Stimulated activated naive B cell treated with anti-CD40 and anti-IgM and Interleukin-4, amounts not matched to agents 10 μg/mL and 1 μg/mL and 100 μg/mL, for 72 hours (primary cell): ENCODE results near the gene BLTP3B.

Experiments used
- ATAC-seq, 2 donors: fragments of 150-1000 bp; cut with Tn5 transposase; replicated peaks; 2 replicates each; pipeline ENCODE4 v1.10.0; 2021; ENCODE audit warnings: moderate library complexity in 1 of 2
- DNase-seq: peaks from one replicate; pipeline ENCODE4 v3.0.0; 2021
- H3K27ac Mint-ChIP-seq: one replicate; pipeline ENCODE4 v1.8.0; 2022; ENCODE audit warnings: mild to moderate bottlenecking, mixed read lengths
- H3K27me3 Mint-ChIP-seq, 2 donors: one replicate each; pipeline ENCODE4 v1.8.0; 2022; ENCODE audit warnings: mixed read lengths in 2 of 2
- H3K36me3 Mint-ChIP-seq, 2 donors: one replicate each; pipeline ENCODE4 v1.8.0; 2022; ENCODE audit warnings: mixed read lengths in 2 of 2, mild to moderate bottlenecking in 1 of 2
- H3K4me1 Mint-ChIP-seq, 2 donors: one replicate each; pipeline ENCODE4 v1.8.0; 2022; ENCODE audit warnings: mixed read lengths in 2 of 2, mild to moderate bottlenecking in 1 of 2
- H3K4me3 Mint-ChIP-seq, 2 donors: one replicate each; pipeline ENCODE4 v1.8.0; 2022; ENCODE audit warnings: mild to moderate bottlenecking in 2 of 2, mixed read lengths in 2 of 2, moderate library complexity in 1 of 2
- H3K9me3 Mint-ChIP-seq, 2 donors: one replicate each; pipeline ENCODE4 v1.8.0; 2022; ENCODE audit warnings: mixed read lengths in 2 of 2, mild to moderate bottlenecking in 1 of 2

The BLTP3B gene

GRCh38 chr12:100151769-100152168 is 9.1 kb upstream of the BLTP3B start:
- Mint-ChIP-seq H3K4me1 (peaks cover 3 to 8% of the 10 kb centered on the region in 2 donors), H3K36me3 (peaks cover 0 to 6% of the 10 kb centered on the region in 2 donors), H3K4me3 (no peak overlapping the region), H3K27me3 (no peaks in the 10 kb centered on the region), H3K27ac (peak overlapping the region; percentile 4), H3K9me3 (no peaks in the 10 kb centered on the region)
- DNase-seq (no peak), ATAC-seq (no peak)

DNA sequence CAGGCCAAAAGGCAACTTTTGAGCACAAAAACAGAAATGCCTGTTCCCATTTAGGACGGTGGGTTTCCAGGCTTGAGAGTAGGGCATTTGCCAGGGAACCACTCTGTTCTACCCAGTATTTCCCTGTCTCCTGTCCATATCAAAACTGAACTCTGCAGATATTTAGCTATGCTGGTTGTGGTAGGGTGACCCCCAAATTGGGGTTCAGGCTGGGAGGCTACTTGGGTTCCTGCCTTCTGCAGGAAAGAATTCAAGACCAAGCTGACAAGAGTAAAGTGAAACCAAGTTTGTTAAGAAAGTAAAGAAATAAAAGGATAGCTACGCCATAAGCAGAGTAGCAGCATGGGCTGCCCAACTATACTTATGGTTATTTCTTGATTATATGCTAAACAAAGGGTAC is 3.6 kb upstream of the BLTP3B start:
- ATAC-seq (no peak), DNase-seq (no peak)
- H3K4me1 Mint-ChIP-seq = peaks cover 5 to 17% of the 10 kb centered on the region in 2 donors
- peaks cover 0 to 1% of the 10 kb centered on the region in 2 donors for H3K9me3 Mint-ChIP-seq
- peaks cover 0 to 6% of the 10 kb centered on the region in 2 donors for H3K36me3 Mint-ChIP-seq
- no peak overlapping the region for H3K4me3 Mint-ChIP-seq
- no peaks in the 10 kb centered on the region for H3K27me3 Mint-ChIP-seq
- H3K27ac Mint-ChIP-seq = no peak overlapping the region

DNA sequence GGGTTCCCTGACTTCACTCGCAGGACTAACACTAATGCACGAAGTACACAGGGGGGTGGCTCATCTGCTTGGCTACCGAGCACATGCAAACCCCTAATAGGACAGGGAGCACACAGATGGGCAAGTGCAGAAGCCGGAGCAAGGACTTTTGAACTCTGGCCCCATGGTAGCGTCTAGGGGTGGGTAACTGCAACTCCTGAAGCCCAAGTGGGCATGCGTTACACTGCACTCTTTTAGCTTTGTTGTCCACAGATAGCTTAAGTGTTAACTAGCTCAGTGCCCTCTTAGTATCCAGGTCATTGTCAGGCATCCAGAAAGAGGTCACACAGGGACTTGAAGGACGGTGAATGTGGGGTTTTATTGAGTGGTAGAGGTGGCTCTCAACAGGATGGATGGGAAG is 3.0 kb upstream of the BLTP3B start:
- Mint-ChIP-seq H3K4me1 (peaks cover 5 to 20% of the 10 kb centered on the region in 2 donors), H3K4me3 (no peak overlapping the region), H3K27ac (no peak overlapping the region), H3K36me3 (peaks cover 0 to 6% of the 10 kb centered on the region in 2 donors), H3K27me3 (no peaks in the 10 kb centered on the region), H3K9me3 (peaks cover 0 to 1% of the 10 kb centered on the region in 2 donors)
- ATAC-seq = no peak
- no peak for DNase-seq

DNA sequence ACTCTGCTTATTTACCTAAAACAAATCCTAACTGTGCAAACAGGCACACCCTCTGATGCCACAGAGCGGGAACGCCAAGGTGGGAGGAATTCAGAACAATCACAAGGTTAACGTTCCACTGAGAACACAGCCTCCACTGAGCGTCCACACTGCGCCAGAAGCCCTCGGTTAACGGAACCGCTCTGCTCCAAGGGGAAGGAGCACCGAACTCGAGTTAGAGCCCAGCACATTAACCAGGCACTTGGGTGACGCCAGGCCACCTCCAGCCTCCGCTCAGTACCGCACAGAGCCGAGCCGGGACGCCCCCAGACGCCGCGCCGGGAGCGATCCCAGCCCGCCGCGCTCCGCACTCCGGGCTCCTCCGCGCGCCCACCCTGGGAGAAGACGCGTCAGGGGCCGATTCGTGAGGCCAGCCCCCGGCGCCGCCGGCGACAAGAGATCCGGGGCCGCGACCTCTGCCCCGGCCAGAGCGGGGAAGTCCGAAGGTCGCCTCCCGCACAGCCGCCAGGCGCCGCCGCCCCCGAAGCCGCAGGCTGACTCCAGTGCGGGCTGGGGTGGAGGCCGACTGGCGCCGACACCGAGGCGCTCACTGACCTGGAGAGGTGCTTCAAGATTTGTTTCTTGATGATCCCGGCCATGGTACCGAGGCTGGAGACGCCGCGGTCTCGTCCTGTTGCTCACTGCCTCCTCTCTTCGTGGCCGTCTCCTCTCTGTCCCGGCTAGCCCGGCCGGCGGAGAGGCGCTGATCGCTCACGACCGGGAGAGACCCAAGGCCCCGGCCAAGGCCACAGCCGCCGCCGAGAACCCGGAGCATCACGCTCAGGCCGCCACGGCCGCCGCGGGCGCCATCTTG is 450 bp downstream of the BLTP3B start:
- ATAC-seq (peak; percentile 64), DNase-seq (no peak)
- Mint-ChIP-seq H3K4me1 (peaks cover 32 to 54% of the 10 kb centered on the region in 2 donors), H3K9me3 (peaks cover 0 to 1% of the 10 kb centered on the region in 2 donors), H3K27ac (peak overlapping the region; percentile 100), H3K4me3 (peak overlapping the region; percentile 88 to 98), H3K36me3 (peaks cover 2 to 5% of the 10 kb centered on the region in 2 donors), H3K27me3 (no peaks in the 10 kb centered on the region)

GRCh38 chr12:100141666-100141997 is 1.0 kb downstream of the BLTP3B start:
- Mint-ChIP-seq H3K9me3 (peaks cover 0 to 1% of the 10 kb centered on the region in 2 donors), H3K27me3 (no peaks in the 10 kb centered on the region), H3K27ac (peak overlapping the region; percentile 100), H3K4me1 (peaks cover 35 to 60% of the 10 kb centered on the region in 2 donors), H3K4me3 (peak overlapping the region; percentile 88 to 98), H3K36me3 (peaks cover 5 to 7% of the 10 kb centered on the region in 2 donors)
- no peak for DNase-seq
- ATAC-seq = peak; percentile 40 to 53

DNA sequence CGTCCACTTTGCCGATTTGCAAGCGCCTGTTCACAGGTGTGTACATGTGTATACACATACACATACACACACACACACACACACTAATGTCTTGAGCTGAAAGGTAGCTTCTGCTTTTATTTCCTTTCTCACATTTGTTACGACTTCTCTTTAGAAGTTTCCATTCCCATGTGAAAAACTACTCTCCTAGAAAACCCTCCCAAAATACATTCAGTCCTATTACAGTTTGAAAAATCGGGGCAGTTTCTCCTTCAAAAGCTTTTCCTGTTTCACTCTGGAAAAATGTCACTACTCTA is 3.9 kb downstream of the BLTP3B start:
- Mint-ChIP-seq H3K9me3 (peaks cover 0 to 1% of the 10 kb centered on the region in 2 donors), H3K4me1 (peaks cover 42 to 83% of the 10 kb centered on the region in 2 donors), H3K4me3 (peak overlapping the region; percentile 50 to 69), H3K36me3 (peaks cover 14 to 16% of the 10 kb centered on the region in 2 donors), H3K27me3 (no peaks in the 10 kb centered on the region), H3K27ac (no peak overlapping the region)
- no peak for ATAC-seq
- no peak for DNase-seq

- peak overlapping the region; percentile 4 for H3K27ac Mint-ChIP-seq
- peak overlapping the region; percentile 50 to 69 for H3K4me3 Mint-ChIP-seq
Observed at GRCh38 chr12:100138048-100138802, 4.4 kb downstream of the BLTP3B start.

GRCh38 chr12:100133200-100133599 is 9.5 kb downstream of the BLTP3B start:
- Mint-ChIP-seq H3K36me3 (peaks cover 22 to 23% of the 10 kb centered on the region in 2 donors), H3K9me3 (peaks cover 3 to 4% of the 10 kb centered on the region in 2 donors), H3K27me3 (no peaks in the 10 kb centered on the region), H3K27ac (no peak overlapping the region), H3K4me1 (peaks cover 32 to 66% of the 10 kb centered on the region in 2 donors), H3K4me3 (no peak overlapping the region)
- DNase-seq = no peak
- ATAC-seq = no peak

More at GRCh38 chr12:100138048-100138802, 4.4 kb downstream of the BLTP3B start:
- no peaks in the 10 kb centered on the region for H3K9me3 Mint-ChIP-seq
- peaks cover 15 to 16% of the 10 kb centered on the region in 2 donors for H3K36me3 Mint-ChIP-seq
- peaks cover 41 to 83% of the 10 kb centered on the region in 2 donors for H3K4me1 Mint-ChIP-seq
- no peaks in the 10 kb centered on the region for H3K27me3 Mint-ChIP-seq
- DNase-seq (no peak), ATAC-seq (peak in 1 of 2 donors; percentile 3)

DNA sequence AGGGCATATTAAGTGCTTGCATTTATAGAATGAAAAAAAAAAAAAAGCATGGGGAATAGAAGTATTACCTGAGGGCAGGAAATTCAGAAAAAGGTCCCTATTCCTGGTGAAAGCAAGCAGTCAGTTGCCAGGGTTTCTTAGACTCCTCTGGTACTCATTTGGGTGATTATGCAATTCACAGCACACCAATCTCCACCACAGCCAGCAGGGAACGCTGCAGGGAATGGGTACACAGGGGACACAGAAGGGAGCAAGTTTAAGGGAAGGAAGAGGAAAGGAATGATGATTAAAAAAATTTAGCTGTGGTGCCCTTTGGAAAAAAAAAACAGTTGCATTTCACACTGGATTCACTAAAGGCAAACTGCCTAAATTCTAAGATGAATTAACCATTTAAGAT is 14.2 kb downstream of the BLTP3B start:
- Mint-ChIP-seq H3K4me3 (no peak overlapping the region), H3K4me1 (peaks cover 18 to 42% of the 10 kb centered on the region in 2 donors), H3K27me3 (no peaks in the 10 kb centered on the region), H3K36me3 (peaks cover 10 to 13% of the 10 kb centered on the region in 2 donors), H3K9me3 (peaks cover 3 to 4% of the 10 kb centered on the region in 2 donors), H3K27ac (no peak overlapping the region)
- no peak for DNase-seq
- no peak for ATAC-seq

DNA sequence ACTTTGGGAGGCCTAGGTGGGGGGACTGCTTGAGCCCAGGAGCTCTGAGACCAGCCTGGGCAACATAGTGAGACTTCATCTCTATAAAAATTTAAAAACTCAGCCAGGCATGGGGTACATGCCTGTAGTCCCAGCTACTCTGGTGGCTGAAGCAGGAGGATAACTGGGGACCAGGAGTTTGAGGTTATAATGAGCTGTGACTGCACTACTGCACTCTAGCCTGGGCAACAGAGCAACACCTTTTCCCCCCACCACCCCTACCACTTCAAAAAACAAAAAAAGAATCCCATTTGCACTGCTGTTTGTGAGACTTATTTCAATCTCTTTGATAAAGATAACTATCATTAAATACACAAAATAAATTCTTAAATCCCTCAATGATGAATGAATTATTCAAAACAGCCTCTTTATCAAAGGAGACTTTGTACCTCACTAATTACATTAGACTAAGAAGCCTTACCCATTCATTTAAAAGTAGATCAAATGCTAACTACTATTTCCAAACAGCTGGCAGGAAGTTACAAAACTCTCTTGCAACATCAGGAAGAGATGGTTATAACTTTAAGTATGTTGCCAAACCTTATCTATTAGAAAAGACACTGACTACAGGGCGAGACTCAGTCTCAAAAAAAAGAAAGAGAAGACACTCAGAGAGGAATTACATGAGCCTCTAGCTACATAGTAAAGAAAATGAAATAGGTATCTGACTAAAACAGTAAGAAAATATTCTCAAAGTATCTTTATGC is 14.7 kb downstream of the BLTP3B start:
- no peak overlapping the region for H3K4me3 Mint-ChIP-seq
- no peak overlapping the region for H3K27ac Mint-ChIP-seq
- peaks cover 10 to 12% of the 10 kb centered on the region in 2 donors for H3K36me3 Mint-ChIP-seq
- no peak for ATAC-seq
- peaks cover 16 to 38% of the 10 kb centered on the region in 2 donors for H3K4me1 Mint-ChIP-seq
- no peaks in the 10 kb centered on the region for H3K27me3 Mint-ChIP-seq
- peaks cover 3 to 4% of the 10 kb centered on the region in 2 donors for H3K9me3 Mint-ChIP-seq
- no peak for DNase-seq

- ATAC-seq (no peak), DNase-seq (no peak)
Observed at GRCh38 chr12:100123316-100124095, 19.2 kb downstream of the BLTP3B start.

DNA sequence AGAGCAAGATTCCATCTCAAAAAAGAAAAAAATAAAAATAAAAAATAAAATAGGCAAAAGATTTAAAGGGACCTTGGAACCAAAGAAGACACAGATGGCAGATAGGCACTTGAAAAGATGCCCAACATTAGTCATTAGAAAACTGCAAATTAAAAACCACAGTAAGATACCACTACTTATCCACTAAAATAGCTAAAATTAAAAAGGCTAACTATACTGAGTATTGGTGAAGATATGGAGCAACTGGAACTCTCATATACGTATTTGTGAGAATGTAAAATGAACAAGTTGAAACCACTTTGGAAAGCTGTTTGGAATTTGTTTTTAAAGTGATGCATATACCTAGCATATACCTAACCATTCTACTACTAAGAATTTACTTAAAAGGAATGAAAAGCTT is 22.3 kb downstream of the BLTP3B start:
- Mint-ChIP-seq H3K36me3 (peaks cover 19 to 36% of the 10 kb centered on the region in 2 donors), H3K27ac (no peak overlapping the region), H3K9me3 (peaks cover 2 to 11% of the 10 kb centered on the region in 2 donors), H3K4me1 (peaks cover 8 to 26% of the 10 kb centered on the region in 2 donors), H3K27me3 (no peaks in the 10 kb centered on the region), H3K4me3 (no peak overlapping the region)
- DNase-seq = no peak
- ATAC-seq = no peak

More at GRCh38 chr12:100123316-100124095, 19.2 kb downstream of the BLTP3B start:
- H3K27me3 Mint-ChIP-seq = no peaks in the 10 kb centered on the region
- H3K9me3 Mint-ChIP-seq = peaks cover 2 to 3% of the 10 kb centered on the region in 2 donors
- peaks cover 10 to 21% of the 10 kb centered on the region in 2 donors for H3K36me3 Mint-ChIP-seq
- no peak overlapping the region for H3K4me3 Mint-ChIP-seq
- no peak overlapping the region for H3K27ac Mint-ChIP-seq
- peaks cover 12 to 32% of the 10 kb centered on the region in 2 donors for H3K4me1 Mint-ChIP-seq

DNA sequence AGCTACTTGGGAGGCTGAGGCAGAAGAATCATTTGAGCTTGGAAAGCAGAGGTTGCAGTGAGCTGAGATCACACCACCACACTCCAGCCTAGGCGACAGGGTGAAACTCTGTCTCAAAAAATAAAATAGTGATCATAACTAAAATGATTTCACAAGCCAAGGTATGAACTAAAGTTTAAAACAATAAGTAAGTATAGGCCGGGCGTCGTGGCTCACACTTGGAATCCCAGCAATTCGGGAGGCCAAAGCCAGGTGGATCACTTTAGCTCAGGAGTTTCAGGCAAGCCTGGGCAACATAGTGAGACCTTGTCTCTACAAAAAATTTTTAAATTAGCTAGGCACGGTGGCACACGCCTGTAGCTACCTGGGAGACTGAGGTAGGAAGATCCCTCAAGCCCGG is 27.4 kb downstream of the BLTP3B start:
- no peaks in the 10 kb centered on the region for H3K27me3 Mint-ChIP-seq
- H3K4me1 Mint-ChIP-seq = peaks cover 19 to 38% of the 10 kb centered on the region in 2 donors
- ATAC-seq (no peak), DNase-seq (no peak)
- H3K4me3 Mint-ChIP-seq = no peak overlapping the region
- H3K27ac Mint-ChIP-seq = no peak overlapping the region
- peaks cover 18 to 34% of the 10 kb centered on the region in 2 donors for H3K36me3 Mint-ChIP-seq
- H3K9me3 Mint-ChIP-seq = peaks cover under 1 to 8% of the 10 kb centered on the region in 2 donors
